Kidney (tissue), 14 donors: ENCODE results near the gene FOXN3. TPM values are rescaled to one million over a fixed set of nuclear protein-coding genes. Genes with fewer than 3 reads are reported as not detected.

ENCODE experiments used
- DNase-seq, 5 donors: peaks; one replicate each; pipeline ENCODE4 v3.0.0-alpha.2; 2013 to 2020
- FAIRE-seq: peaks from 2 replicates; lab custom pipeline; 2012; peaks lifted over from hg19 to GRCh38; lab: Jason Lieb, UNC
- H3K27ac ChIP-seq, 2 donors: one replicate each; pipeline ENCODE4 v1.7.0; 2013; ENCODE audit warnings: low read depth in 2 of 2, low read length in 2 of 2, inconsistent platforms in 1 of 2
- H3K27me3 ChIP-seq: one replicate; pipeline ENCODE4 v1.7.1; 2013; ENCODE audit warnings: low read length, inconsistent platforms; ENCODE audit not compliant: control insufficient read depth, insufficient read depth
- H3K36me3 ChIP-seq, 3 donors: one replicate each; pipeline versions ENCODE4 v1.7.0 to v1.7.1; 2013; ENCODE audit warnings: low read length in 3 of 3, control low read depth in 1 of 3, inconsistent platforms in 1 of 3; ENCODE audit not compliant: insufficient read depth in 3 of 3, control insufficient read depth in 2 of 3
- H3K4me1 ChIP-seq, 3 donors: one replicate each; pipeline versions ENCODE4 v1.7.0 to v1.7.1; 2013; ENCODE audit warnings: low read length in 3 of 3, inconsistent platforms in 1 of 3, low read depth in 1 of 3; ENCODE audit not compliant: control insufficient read depth in 2 of 3, insufficient read depth in 2 of 3
- H3K4me3 ChIP-seq, 3 donors: one replicate each; pipeline versions ENCODE4 v1.7.0 to v1.8.1; 2013; ENCODE audit warnings: low read length in 3 of 3, control low read depth in 1 of 3, inconsistent platforms in 1 of 3
- H3K9ac ChIP-seq, 3 donors: one replicate each; pipeline versions ENCODE4 v1.7.0 to v1.7.1; 2013; ENCODE audit warnings: low read length in 3 of 3, control low read depth in 1 of 3, inconsistent platforms in 1 of 3
- H3K9me3 ChIP-seq, 3 donors: one replicate each; pipeline versions ENCODE4 v1.7.0 to v1.7.1; 2013; ENCODE audit warnings: low read length in 3 of 3, control low read depth in 1 of 3, inconsistent platforms in 1 of 3; ENCODE audit not compliant: control insufficient read depth in 2 of 3, insufficient read depth in 1 of 3
- intact Hi-C: fragments of 100-400 bp; cut with DNase I; formaldehyde crosslinking; loops from one replicate; pipeline ENCODE4 v1.11.1; 2022
- polyA plus RNA-seq: library from polyadenylated mRNA; stranded (reverse); fragments of 350-450 nt; fragmentation: Illumina TruSeq; extraction: RNeasy Lipid Tissue Mini Kit (QIAGEN cat#74804); gene quantifications from one replicate; pipeline ENCODE4 v1.2.3, GENCODE V29; 2014; ENCODE audit warnings: low read depth, low replicate concordance; ENCODE audit not compliant: insufficient read depth
- total RNA-seq: library from RNA; stranded (reverse); fragmentation: NEBNext Ultra II Directional; extraction: Animal tissue kit (Norgen Biotek cat#: 25700); gene quantifications from one replicate; pipeline ENCODE4 v1.2.1, GENCODE V29; 2021
- TF ChIP-seq, protein P1 (sequence below): IDR thresholded peaks from 3 replicates; pipeline ENCODE4 v1.5.1; 2012; ENCODE audit warnings: mild to moderate bottlenecking, moderate library complexity, borderline replicate concordance; ENCODE audit not compliant: insufficient read depth; ENCODE audit errors: extremely low read depth
- donor health status: control.
- donor health status: control.
- donor health status: control.
- donor health status: control.
- donor health status: control.
- donor health status: DM: yes; HTN: yes; CAD: no.
- donor health status: Normal renal cell carcinoma (clear cell type).

Gene FOXN3
- total and polyA plus RNA-seq, 2 donors from 2014 or later = 6.4 to 50.1 TPM

DNA sequence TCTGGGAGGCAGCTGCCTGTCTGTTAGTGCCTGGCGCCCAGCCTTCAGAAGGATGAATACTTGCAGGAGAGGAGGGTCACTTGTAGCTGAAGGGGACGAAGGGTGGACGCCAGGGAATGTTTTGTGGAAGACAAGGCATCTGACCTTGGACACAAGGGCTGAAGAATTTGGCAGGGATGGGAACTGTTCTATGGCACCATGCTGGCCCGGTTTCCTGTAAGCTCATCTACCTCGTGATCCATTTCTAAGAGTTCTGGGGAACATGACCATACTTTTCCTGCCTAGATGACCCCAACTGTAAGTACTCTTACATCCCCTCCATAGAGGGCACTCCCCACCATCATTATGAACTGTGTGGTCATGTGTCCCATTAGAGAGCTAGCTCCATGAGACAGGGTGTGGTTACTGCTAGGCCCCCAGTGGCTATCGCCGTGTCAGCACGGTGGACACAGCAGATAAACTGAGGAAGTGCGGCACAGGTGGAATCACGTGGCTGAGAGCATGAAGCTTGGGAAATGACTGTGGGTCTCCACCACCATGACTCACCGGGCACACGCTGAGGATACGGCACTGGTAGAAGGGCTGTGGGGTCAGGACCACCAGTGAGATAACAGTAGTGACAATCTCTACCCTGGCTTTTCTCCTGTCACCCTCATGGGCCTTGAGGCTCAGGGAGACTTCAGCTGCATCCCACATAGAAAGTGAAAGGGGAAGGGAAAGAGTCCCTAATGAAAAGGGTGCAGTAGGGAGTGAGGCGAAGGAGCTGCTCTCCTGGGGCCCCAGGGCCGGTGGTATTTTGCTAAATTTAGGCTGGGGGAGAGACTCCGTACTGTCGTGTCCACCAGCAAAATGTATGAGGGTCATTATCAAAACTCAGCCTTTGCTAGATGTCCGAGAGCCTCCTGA, 252.6 kb downstream of the FOXN3 start:
- intact Hi-C loops = no loop called here
- Histone ChIP-seq H3K27ac (peak overlapping the region in 1 of 2 donors; percentile 7), H3K36me3 (peaks cover 0 to 7% (median 5%) of the 10 kb centered on the region in 3 donors), H3K4me1 (peaks cover 0 to 4% (median 0%) of the 10 kb centered on the region in 3 donors), H3K27me3 (no peaks in the 10 kb centered on the region), H3K4me3 (peak overlapping the region in 2 of 3 donors; percentile 18 to 40), H3K9ac (no peak overlapping the region), H3K9me3 (no peaks in the 10 kb centered on the region)
- no peak for FAIRE-seq
- no peak for DNase-seq
- TF ChIP-seq, protein P1, sequence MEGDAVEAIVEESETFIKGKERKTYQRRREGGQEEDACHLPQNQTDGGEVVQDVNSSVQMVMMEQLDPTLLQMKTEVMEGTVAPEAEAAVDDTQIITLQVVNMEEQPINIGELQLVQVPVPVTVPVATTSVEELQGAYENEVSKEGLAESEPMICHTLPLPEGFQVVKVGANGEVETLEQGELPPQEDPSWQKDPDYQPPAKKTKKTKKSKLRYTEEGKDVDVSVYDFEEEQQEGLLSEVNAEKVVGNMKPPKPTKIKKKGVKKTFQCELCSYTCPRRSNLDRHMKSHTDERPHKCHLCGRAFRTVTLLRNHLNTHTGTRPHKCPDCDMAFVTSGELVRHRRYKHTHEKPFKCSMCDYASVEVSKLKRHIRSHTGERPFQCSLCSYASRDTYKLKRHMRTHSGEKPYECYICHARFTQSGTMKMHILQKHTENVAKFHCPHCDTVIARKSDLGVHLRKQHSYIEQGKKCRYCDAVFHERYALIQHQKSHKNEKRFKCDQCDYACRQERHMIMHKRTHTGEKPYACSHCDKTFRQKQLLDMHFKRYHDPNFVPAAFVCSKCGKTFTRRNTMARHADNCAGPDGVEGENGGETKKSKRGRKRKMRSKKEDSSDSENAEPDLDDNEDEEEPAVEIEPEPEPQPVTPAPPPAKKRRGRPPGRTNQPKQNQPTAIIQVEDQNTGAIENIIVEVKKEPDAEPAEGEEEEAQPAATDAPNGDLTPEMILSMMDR = no peak

DNA sequence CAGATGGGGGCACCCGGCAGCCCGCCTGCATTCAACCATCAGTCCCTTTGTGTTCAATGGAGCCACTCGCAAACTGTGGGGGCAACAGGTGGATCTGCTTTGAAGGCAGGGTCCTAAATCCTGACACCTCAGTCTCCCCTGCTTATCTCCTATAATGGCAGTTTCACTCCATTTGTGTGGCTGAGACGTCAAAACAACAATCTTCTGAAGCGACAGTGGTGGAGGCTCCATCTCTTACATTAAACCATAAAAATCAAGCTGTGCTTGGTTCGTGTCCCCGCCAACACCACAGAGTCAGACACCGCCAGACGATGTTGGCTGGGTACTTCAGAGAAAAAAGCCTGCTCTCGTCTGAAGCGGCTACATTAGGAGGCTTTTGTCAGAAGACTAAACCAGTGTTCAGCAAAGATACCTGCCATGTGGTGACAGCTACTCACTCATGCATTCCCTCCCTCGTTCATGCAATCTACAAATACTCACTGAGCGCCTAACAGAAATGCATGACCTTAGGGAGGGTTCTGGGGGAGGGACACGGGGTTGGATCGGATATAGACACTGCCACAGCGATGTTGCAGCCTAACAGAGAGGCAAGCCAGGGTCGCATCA, 253.9 kb downstream of the FOXN3 start:
- Histone ChIP-seq H3K36me3 (peaks cover 0 to 7% (median 5%) of the 10 kb centered on the region in 3 donors), H3K27ac (no peak overlapping the region), H3K27me3 (no peaks in the 10 kb centered on the region), H3K9ac (no peak overlapping the region), H3K9me3 (no peaks in the 10 kb centered on the region), H3K4me3 (no peak overlapping the region), H3K4me1 (peaks cover 0 to 4% (median 0%) of the 10 kb centered on the region in 3 donors)
- DNase-seq (no peak), FAIRE-seq (no peak)
- intact Hi-C loops = no loop called here
- TF ChIP-seq, protein P1 = no peak

DNA sequence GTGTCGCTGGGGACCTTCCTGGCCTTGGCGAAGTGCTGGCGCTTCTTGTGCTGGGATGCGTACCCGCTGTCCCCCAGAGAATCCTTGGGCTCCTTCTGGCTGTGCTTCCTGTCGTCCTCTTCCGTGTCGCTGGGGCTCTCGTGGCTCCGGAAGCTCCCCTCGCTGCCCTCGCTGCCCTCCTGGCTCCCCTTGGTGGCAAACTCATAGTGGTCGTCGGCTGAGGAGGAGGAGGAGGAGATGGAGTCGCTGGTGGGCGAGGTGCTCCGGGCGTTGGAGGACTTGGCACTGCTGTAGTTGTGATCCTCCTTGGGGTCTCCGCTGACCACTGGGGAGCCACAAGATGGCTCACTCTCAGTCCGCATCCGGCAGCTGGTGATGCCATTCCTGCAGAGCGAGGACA, 254.4 kb downstream of the FOXN3 start:
- Histone ChIP-seq H3K4me1 (peaks cover 0 to 4% (median 0%) of the 10 kb centered on the region in 3 donors), H3K9ac (no peak overlapping the region), H3K36me3 (peaks cover 0 to 7% (median 5%) of the 10 kb centered on the region in 3 donors), H3K27me3 (no peaks in the 10 kb centered on the region), H3K4me3 (no peak overlapping the region), H3K9me3 (no peaks in the 10 kb centered on the region), H3K27ac (no peak overlapping the region)
- TF ChIP-seq, protein P1 = no peak
- intact Hi-C loops = no loop called here
- FAIRE-seq (no peak), DNase-seq (no peak)
